GM23248 (cell line): Measurements from ENCODE around the gene SNX20. TPM values are rescaled to one million over a fixed set of nuclear protein-coding genes. Genes with fewer than 3 reads are reported as not detected.

ENCODE experiments used
- DNase-seq: peaks from one replicate; pipeline ENCODE4 v3.0.0-alpha.2; 2015
- H2AFZ ChIP-seq: fragments of 200-600 bp; sonication (generic); 2 replicates; pipeline ENCODE4 v1.6.1; 2016; ENCODE audit warnings: antibody characterized with exemption
- H3F3A ChIP-seq: fragments of 200-600 bp; sonication (generic); 2 replicates; pipeline ENCODE4 v1.6.1; 2016; ENCODE audit warnings: mild to moderate bottlenecking, antibody characterized with exemption, mixed run types; ENCODE audit not compliant: insufficient read depth
- H3K27ac ChIP-seq: fragments of 200-600 bp; sonication (generic); 2 replicates; pipeline ENCODE4 v1.5.1; 2016; ENCODE audit warnings: mild to moderate bottlenecking
- H3K27me3 ChIP-seq: fragments of 200-600 bp; sonication (generic); replicated peaks from 2 replicates; pipeline ENCODE4 v1.6.1; 2016; ENCODE audit warnings: mild to moderate bottlenecking; ENCODE audit not compliant: insufficient read depth
- H3K36me3 ChIP-seq: fragments of 200-600 bp; sonication (generic); 2 replicates; pipeline ENCODE4 v1.6.1; 2016; ENCODE audit warnings: low read depth, mild to moderate bottlenecking
- H3K4me1 ChIP-seq: fragments of 200-600 bp; sonication (generic); 2 replicates; pipeline ENCODE4 v1.6.1; 2016; ENCODE audit warnings: mild to moderate bottlenecking; ENCODE audit not compliant: insufficient read depth
- H3K4me2 ChIP-seq: fragments of 200-600 bp; sonication (generic); one replicate; pipeline ENCODE4 v1.6.1; 2016; ENCODE audit warnings: mild to moderate bottlenecking; ENCODE audit not compliant: unreplicated experiment
- H3K4me3 ChIP-seq: fragments of 200-600 bp; sonication (generic); 2 replicates; pipeline ENCODE4 v1.5.1; 2016; ENCODE audit warnings: mild to moderate bottlenecking
- H3K79me2 ChIP-seq: fragments of 200-600 bp; sonication (generic); 2 replicates; pipeline ENCODE4 v1.6.1; 2016; ENCODE audit warnings: mild to moderate bottlenecking; ENCODE audit not compliant: insufficient read depth
- H3K9ac ChIP-seq: fragments of 200-600 bp; sonication (generic); 2 replicates; pipeline ENCODE4 v1.6.1; 2016; ENCODE audit warnings: mild to moderate bottlenecking
- H3K9me2 ChIP-seq: fragments of 200-600 bp; sonication (generic); 2 replicates; pipeline ENCODE4 v1.6.1; 2016; ENCODE audit warnings: mixed run types, mild to moderate bottlenecking, moderate library complexity; ENCODE audit not compliant: insufficient read depth
- H3K9me3 ChIP-seq: fragments of 200-600 bp; sonication (generic); one replicate; pipeline ENCODE4 v1.6.1; 2017; ENCODE audit warnings: low read depth
- H4K20me1 ChIP-seq: fragments of 200-600 bp; sonication (generic); 2 replicates; pipeline ENCODE4 v1.6.0; 2016; ENCODE audit not compliant: insufficient read depth
- EZH2 ChIP-seq: fragments of 200-600 bp; sonication (generic); IDR thresholded peaks from 2 replicates; pipeline ENCODE4 v1.6.1; 2018; ENCODE audit warnings: antibody characterized with exemption, mild to moderate bottlenecking; ENCODE audit not compliant: insufficient read depth, poor library complexity, severe bottlenecking
- EZH2phosphoT487 ChIP-seq: fragments of 200-600 bp; sonication (generic); IDR thresholded peaks from 2 replicates; pipeline ENCODE4 v1.6.1; 2018; ENCODE audit warnings: antibody characterized with exemption, moderate library complexity, mild to moderate bottlenecking, low read depth; ENCODE audit not compliant: insufficient read depth
- WGBS, 2 experiments: methylation state at CpG; one replicate each; pipeline ENCODE4 v1.1.6; 2015 to 2017; ENCODE audit warnings: low lambda C conversion rate in 2 of 2, low coverage in 1 of 2; ENCODE audit errors: missing lambda C conversion rate in 2 of 2; 5-methylcytosine and 5-hydroxymethylcytosine counted together
- in situ Hi-C: fragments of 300-500 bp; cut with MboI; formaldehyde crosslinking; loops from 2 replicates; pipeline ENCODE4 v1.15.0; 2020
- polyA plus RNA-seq: library from polyadenylated mRNA; unstranded; fragments of >200 nt; fragmentation: Nextera tagmentation; extraction: Ambion mirVana; gene quantifications from 2 replicates; pipeline ENCODE4 v1.2.1, GENCODE V29; 2016
- total RNA-seq: library from RNA; depleted of rRNA; stranded (reverse); fragments of >200 nt; shearing (Covaris generic); gene quantifications from 2 replicates; pipeline ENCODE4 v1.2.3, GENCODE V29; 2014

SNX20 gene
- total and polyA plus RNA-seq, 2 experiments from 2014 or later = not detected

GRCh38 chr16:50711040-50711439 lies 29.9 kb upstream of the SNX20 start:
- WGBS, 2 experiments = 83 to 85% methylated on average over 16 to 21 of the region's 21 CpGs
- in situ Hi-C loops = no loop called here
- H3F3A ChIP-seq = no peaks in the 10 kb centered on the region
- H2AFZ ChIP-seq = no peak overlapping the region
- no peak for DNase-seq
- no peaks in the 10 kb centered on the region for H4K20me1 ChIP-seq
- H3K9me2 ChIP-seq = no peaks in the 10 kb centered on the region
- no peaks in the 10 kb centered on the region for H3K9me3 ChIP-seq
- no peak overlapping the region for H3K4me3 ChIP-seq
- H3K27me3 ChIP-seq = no peaks in the 10 kb centered on the region
- no peak overlapping the region for H3K9ac ChIP-seq
- no peaks in the 10 kb centered on the region for H3K4me1 ChIP-seq
- no peak overlapping the region for H3K4me2 ChIP-seq
- no peak for TF ChIP-seq EZH2phosphoT487
- TF ChIP-seq EZH2 = no peak
- no peak overlapping the region for H3K27ac ChIP-seq
- H3K79me2 ChIP-seq = no peaks in the 10 kb centered on the region
- H3K36me3 ChIP-seq = no peaks in the 10 kb centered on the region

GRCh38 chr16:50709980-50710379 lies 28.9 kb upstream of the SNX20 start:
- 69 to 73% methylated on average over 5 of the region's 5 CpGs for WGBS, 2 experiments
- no peak overlapping the region for H2AFZ ChIP-seq
- H3K79me2 ChIP-seq = no peaks in the 10 kb centered on the region
- H3K4me1 ChIP-seq = no peaks in the 10 kb centered on the region
- no peaks in the 10 kb centered on the region for H3K9me2 ChIP-seq
- DNase-seq = no peak
- no peak overlapping the region for H3K4me2 ChIP-seq
- no peak overlapping the region for H3K4me3 ChIP-seq
- H3K9me3 ChIP-seq = no peaks in the 10 kb centered on the region
- H3K36me3 ChIP-seq = no peaks in the 10 kb centered on the region
- no peak overlapping the region for H3K9ac ChIP-seq
- no peaks in the 10 kb centered on the region for H3K27me3 ChIP-seq
- no peaks in the 10 kb centered on the region for H3F3A ChIP-seq
- no peaks in the 10 kb centered on the region for H4K20me1 ChIP-seq
- TF ChIP-seq EZH2phosphoT487 (no peak), EZH2 (no peak)
- in situ Hi-C loops = no loop called here
- no peak overlapping the region for H3K27ac ChIP-seq

GRCh38 chr16:50709061-50709684 lies 28.1 kb upstream of the SNX20 start:
- no peak overlapping the region for H3K4me2 ChIP-seq
- H3K4me1 ChIP-seq = no peaks in the 10 kb centered on the region
- in situ Hi-C loops = no loop called here
- H3K36me3 ChIP-seq = no peaks in the 10 kb centered on the region
- H3K4me3 ChIP-seq = no peak overlapping the region
- no peaks in the 10 kb centered on the region for H3K79me2 ChIP-seq
- 55 to 60% methylated on average over 8 of the region's 8 CpGs for WGBS, 2 experiments
- DNase-seq = no peak
- no peak overlapping the region for H3K27ac ChIP-seq
- no peaks in the 10 kb centered on the region for H3K9me3 ChIP-seq
- no peak overlapping the region for H3K9ac ChIP-seq
- TF ChIP-seq EZH2phosphoT487 (no peak), EZH2 (no peak)
- H3K9me2 ChIP-seq = no peaks in the 10 kb centered on the region
- H3K27me3 ChIP-seq = no peaks in the 10 kb centered on the region
- no peaks in the 10 kb centered on the region for H3F3A ChIP-seq
- H2AFZ ChIP-seq = no peak overlapping the region
- no peaks in the 10 kb centered on the region for H4K20me1 ChIP-seq

- Histone ChIP-seq H3K9ac (no peak overlapping the region), H3K4me2 (no peak overlapping the region), H3K4me1 (no peaks in the 10 kb centered on the region), H3K4me3 (no peak overlapping the region), H3F3A (no peaks in the 10 kb centered on the region), H3K9me3 (no peaks in the 10 kb centered on the region), H3K36me3 (no peaks in the 10 kb centered on the region), H2AFZ (no peak overlapping the region), H3K27me3 (no peaks in the 10 kb centered on the region), H3K27ac (no peak overlapping the region), H3K9me2 (no peaks in the 10 kb centered on the region), H3K79me2 (no peaks in the 10 kb centered on the region), H4K20me1 (no peaks in the 10 kb centered on the region)
- in situ Hi-C loops = no loop called here
- 71 to 78% methylated on average over 10 of the region's 10 CpGs for WGBS, 2 experiments
- TF ChIP-seq EZH2 (no peak), EZH2phosphoT487 (no peak)
- no peak for DNase-seq
These were observed 27.4 kb upstream of the SNX20 start for GRCh38 chr16:50708373-50709060.
